AG09309 (cell line): ENCODE results near the gene ST6GALNAC2.
A peak's percentile ranks its signal among the peaks of the same experiment; 100 is the strongest.

Source experiments
- DNase-seq: peaks from one replicate; pipeline ENCODE4 v3.0.0-alpha.2; 2010; ENCODE audit warnings: low read depth
- H3K4me3 ChIP-seq: 2 replicates; pipeline ENCODE4 v1.5.1; 2011; ENCODE audit warnings: mild to moderate bottlenecking, low read depth, low read length, moderate library complexity; ENCODE audit not compliant: control insufficient read depth
- CTCF ChIP-seq: IDR thresholded peaks from 2 replicates; pipeline ENCODE4 v1.5.1; 2011; ENCODE audit warnings: mild to moderate bottlenecking, low read depth, low read length, inconsistent platforms; ENCODE audit not compliant: insufficient read depth, control insufficient read depth; ENCODE audit errors: missing control alignments

The ST6GALNAC2 gene

GRCh38 chr17:76598004-76598439 is 12.4 kb upstream of the ST6GALNAC2 start:
- TF ChIP-seq CTCF, result no peak
- DNase-seq, result no peak
- H3K4me3 ChIP-seq, result no peak overlapping the region

- no peak for DNase-seq
- no peak overlapping the region for H3K4me3 ChIP-seq
- TF ChIP-seq CTCF, result no peak
Measured at GRCh38 chr17:76597156-76598003, 11.7 kb upstream of the ST6GALNAC2 start.

- no peak for DNase-seq
- no peak for TF ChIP-seq CTCF
- no peak overlapping the region for H3K4me3 ChIP-seq
Measured at GRCh38 chr17:76594690-76595089, 9.0 kb upstream of the ST6GALNAC2 start.

GRCh38 chr17:76593959-76594358 is 8.3 kb upstream of the ST6GALNAC2 start:
- no peak for DNase-seq

GRCh38 chr17:76593384-76593826 is 7.7 kb upstream of the ST6GALNAC2 start:
- peak; percentile 3 for TF ChIP-seq CTCF
- no peak for DNase-seq
- no peak overlapping the region for H3K4me3 ChIP-seq

More at GRCh38 chr17:76593959-76594358, 8.3 kb upstream of the ST6GALNAC2 start:
- no peak for TF ChIP-seq CTCF
- H3K4me3 ChIP-seq, result no peak overlapping the region

GRCh38 chr17:76588182-76588581 is 2.5 kb upstream of the ST6GALNAC2 start:
- TF ChIP-seq CTCF, result no peak
- no peak for DNase-seq
- H3K4me3 ChIP-seq, result no peak overlapping the region
